Hepatocyte (in vitro differentiated cells): ENCODE results near the gene NETO1. TPM values are rescaled to one million over a fixed set of nuclear protein-coding genes. Genes with fewer than 3 reads are reported as not detected.

Source experiments
- DNase-seq: peaks from one replicate; pipeline ENCODE4 v3.0.0-alpha.2; 2016; ENCODE audit warnings: low spot score
- H2AFZ ChIP-seq: fragments of 200-600 bp; sonication (generic); 2 replicates; pipeline ENCODE4 v1.6.0; 2016; ENCODE audit warnings: antibody characterized with exemption, mild to moderate bottlenecking
- H3K27ac ChIP-seq: fragments of 200-600 bp; sonication (generic); 2 replicates; pipeline ENCODE4 v1.5.1; 2016; ENCODE audit warnings: mild to moderate bottlenecking
- H3K27me3 ChIP-seq: fragments of 200-600 bp; sonication (generic); 2 replicates; pipeline ENCODE4 v1.6.1; 2016
- H3K36me3 ChIP-seq: fragments of 200-600 bp; sonication (generic); replicated peaks from 2 replicates; pipeline ENCODE4 v1.5.1; 2016; ENCODE audit warnings: low read depth; ENCODE audit not compliant: insufficient read depth
- H3K4me1 ChIP-seq: fragments of 200-600 bp; sonication (generic); 2 replicates; pipeline ENCODE4 v1.5.1; 2016; ENCODE audit warnings: mild to moderate bottlenecking, moderate library complexity; ENCODE audit not compliant: insufficient read depth
- H3K4me2 ChIP-seq: fragments of 200-600 bp; sonication (generic); 2 replicates; pipeline ENCODE4 v1.6.0; 2016
- H3K4me3 ChIP-seq: fragments of 200-600 bp; sonication (generic); 2 replicates; pipeline ENCODE4 v1.5.1; 2016; ENCODE audit warnings: mild to moderate bottlenecking
- H3K79me2 ChIP-seq: fragments of 200-600 bp; sonication (generic); 2 replicates; pipeline ENCODE4 v1.6.0; 2017; ENCODE audit warnings: mild to moderate bottlenecking
- H3K9me2 ChIP-seq: fragments of 200-600 bp; sonication (generic); replicated peaks from 2 replicates; pipeline ENCODE4 v1.6.0; 2017; ENCODE audit warnings: mild to moderate bottlenecking; ENCODE audit not compliant: insufficient read depth
- H3K9me3 ChIP-seq: fragments of 200-600 bp; sonication (generic); 2 replicates; pipeline ENCODE4 v1.5.1; 2016; ENCODE audit warnings: low read depth, mild to moderate bottlenecking
- H4K20me1 ChIP-seq: fragments of 200-600 bp; sonication (generic); 2 replicates; pipeline ENCODE4 v1.6.0; 2016; ENCODE audit warnings: mild to moderate bottlenecking; ENCODE audit not compliant: insufficient read depth, poor library complexity, severe bottlenecking
- CTCF ChIP-seq: fragments of 200-600 bp; sonication (generic); IDR thresholded peaks from 2 replicates; pipeline ENCODE4 v1.5.1; 2016; ENCODE audit warnings: antibody characterized with exemption, mild to moderate bottlenecking; ENCODE audit not compliant: poor library complexity
- EZH2 ChIP-seq: fragments of 200-600 bp; sonication (generic); IDR thresholded peaks from 2 replicates; pipeline ENCODE4 v1.6.1; 2016; ENCODE audit warnings: antibody characterized with exemption, mild to moderate bottlenecking, borderline replicate concordance
- EZH2phosphoT487 ChIP-seq: fragments of 200-600 bp; sonication (generic); IDR thresholded peaks from one replicate; pipeline ENCODE4 v1.6.1; 2018; ENCODE audit warnings: antibody characterized with exemption, mild to moderate bottlenecking, low read depth, moderate library complexity; ENCODE audit not compliant: unreplicated experiment, severe bottlenecking
- WGBS: methylation state at CpG from one replicate; pipeline ENCODE4 v1.1.6; 2016; ENCODE audit warnings: low lambda C conversion rate; ENCODE audit errors: missing lambda C conversion rate; 5-methylcytosine and 5-hydroxymethylcytosine counted together
- microRNA-seq: library from miRNA; unstranded; fragments of <30 nt; microRNA quantifications from one replicate; pipeline ENCODE4, GENCODE V29; 2017
- polyA plus RNA-seq: library from polyadenylated mRNA; unstranded; fragments of >200 nt; fragmentation: Nextera tagmentation; extraction: Ambion mirVana; gene quantifications from 2 replicates; pipeline ENCODE4 v1.2.1, GENCODE V29; 2016
- small RNA-seq: library from RNA; depleted of rRNA; stranded (forward); fragments of <200 nt; gene quantifications from one replicate; pipeline ENCODE3, GENCODE V24; 2014
- total RNA-seq: library from RNA; depleted of rRNA; stranded (reverse); fragments of >200 nt; gene quantifications from 2 replicates; pipeline ENCODE4 v1.2.3, GENCODE V29; 2014

NETO1 gene
- total and polyA plus RNA-seq, 2 experiments from 2014 or later = not detected

- Histone ChIP-seq H3K79me2 (no peaks in the 10 kb centered on the region), H3K36me3 (no peaks in the 10 kb centered on the region), H2AFZ (no peak overlapping the region), H3K27ac (no peak overlapping the region), H3K9me3 (no peaks in the 10 kb centered on the region), H3K4me1 (no peaks in the 10 kb centered on the region), H3K27me3 (no peaks in the 10 kb centered on the region), H3K9me2 (no peaks in the 10 kb centered on the region), H3K4me3 (no peak overlapping the region), H4K20me1 (no peaks in the 10 kb centered on the region), H3K4me2 (no peak overlapping the region)
- DNase-seq = peak; percentile 43
- 7% methylated on average over 1 of the region's 1 CpG for WGBS
- no peak for TF ChIP-seq EZH2phosphoT487
- TF ChIP-seq EZH2 = no peak
- peak; percentile 69 for TF ChIP-seq CTCF
Observed at GRCh38 chr18:72700961-72701710, 166.7 kb downstream of the NETO1 start.

- Histone ChIP-seq H2AFZ (no peak overlapping the region), H4K20me1 (no peaks in the 10 kb centered on the region), H3K9me3 (no peaks in the 10 kb centered on the region), H3K79me2 (no peaks in the 10 kb centered on the region), H3K27me3 (no peaks in the 10 kb centered on the region), H3K4me3 (no peak overlapping the region), H3K4me1 (peaks cover 6% of the 10 kb centered on the region), H3K36me3 (no peaks in the 10 kb centered on the region), H3K9me2 (no peaks in the 10 kb centered on the region), H3K27ac (no peak overlapping the region), H3K4me2 (no peak overlapping the region)
- TF ChIP-seq EZH2 = no peak
- no peak for TF ChIP-seq CTCF
- no peak for TF ChIP-seq EZH2phosphoT487
- no peak for DNase-seq
- 74% methylated on average over 6 of the region's 6 CpGs for WGBS
Observed at GRCh38 chr18:72697706-72698105, 170.1 kb downstream of the NETO1 start.

- Histone ChIP-seq H3K36me3 (no peaks in the 10 kb centered on the region), H3K27ac (no peak overlapping the region), H3K4me3 (no peak overlapping the region), H3K9me2 (no peaks in the 10 kb centered on the region), H2AFZ (peak overlapping the region; percentile 49), H3K79me2 (no peaks in the 10 kb centered on the region), H3K9me3 (no peaks in the 10 kb centered on the region), H4K20me1 (no peaks in the 10 kb centered on the region), H3K4me2 (peak overlapping the region; percentile 72), H3K27me3 (no peaks in the 10 kb centered on the region), H3K4me1 (peaks cover 10% of the 10 kb centered on the region)
- no peak for TF ChIP-seq EZH2phosphoT487
- no peak for TF ChIP-seq CTCF
- no peak for TF ChIP-seq EZH2
- 49% methylated on average over 8 of the region's 8 CpGs for WGBS
- no peak for DNase-seq
Observed at GRCh38 chr18:72692595-72692994, 175.2 kb downstream of the NETO1 start.

Small RNA genes lying within 50 kb of the gene (microRNA-seq; reads per million reads assigned to microRNA genes)
- not detected for gene MIR548AV

Small RNA genes lying within 50 kb of the gene (small RNA-seq; reads per million reads assigned to genes)
- gene MIR548AV (not detected), gene RNA5SP460 (15.4 reads per million, percentile 95 among the genes with 10 or more reads in this experiment)
